H9 (cell line): Measurements from ENCODE around the gene CABP4. TPM values are rescaled to one million over a fixed set of nuclear protein-coding genes. Genes with fewer than 3 reads are reported as not detected.

Source experiments
- DNase-seq: peaks from one replicate; pipeline ENCODE4 v3.0.0-alpha.2; 2017
- H2AFZ ChIP-seq: one replicate; pipeline ENCODE4 v1.6.1; 2013; ENCODE audit warnings: mild to moderate bottlenecking, low read length, control low read depth, moderate library complexity
- H2AK5ac ChIP-seq: 2 replicates; pipeline ENCODE4 v1.6.1; 2013; ENCODE audit warnings: low read length, control low read depth, mixed read lengths; ENCODE audit not compliant: insufficient read length
- H2BK120ac ChIP-seq: one replicate; pipeline ENCODE4 v1.6.1; 2013; ENCODE audit warnings: low read depth, mild to moderate bottlenecking, low read length, control low read depth, inconsistent platforms; ENCODE audit not compliant: poor library complexity, severe bottlenecking
- H2BK12ac ChIP-seq: 2 replicates; pipeline ENCODE4 v1.6.1; 2013; ENCODE audit warnings: low read length, control low read depth, mixed read lengths, low read depth; ENCODE audit not compliant: insufficient read length
- H2BK15ac ChIP-seq: 2 replicates; pipeline ENCODE4 v1.6.1; 2013; ENCODE audit warnings: low read depth, low read length, control low read depth
- H2BK20ac ChIP-seq: one replicate; pipeline ENCODE4 v1.6.1; 2013; ENCODE audit warnings: low read depth, mild to moderate bottlenecking, low read length, control low read depth, inconsistent platforms; ENCODE audit not compliant: poor library complexity, severe bottlenecking
- H2BK5ac ChIP-seq: 2 replicates; pipeline ENCODE4 v1.6.1; 2013; ENCODE audit warnings: low read length, control low read depth, mixed read lengths; ENCODE audit not compliant: insufficient read length
- H3K14ac ChIP-seq: 2 replicates; pipeline ENCODE4 v1.6.1; 2013; ENCODE audit warnings: low read length, control low read depth; ENCODE audit not compliant: insufficient read depth
- H3K18ac ChIP-seq: 2 replicates; pipeline ENCODE4 v1.6.1; 2013; ENCODE audit warnings: low read depth, mild to moderate bottlenecking, mixed read lengths, low read length, control low read depth; ENCODE audit not compliant: insufficient read length
- H3K23ac ChIP-seq: 2 replicates; pipeline ENCODE4 v1.6.1; 2013; ENCODE audit warnings: low read length, control low read depth, mixed read lengths, low read depth; ENCODE audit not compliant: insufficient read length
- H3K23me2 ChIP-seq: 2 replicates; pipeline ENCODE4 v1.6.1; 2013; ENCODE audit warnings: low read depth, mild to moderate bottlenecking, mixed read lengths, low read length, control low read depth; ENCODE audit not compliant: insufficient read length, poor library complexity, severe bottlenecking
- H3K27ac ChIP-seq: 2 replicates; pipeline ENCODE4 v1.5.1; 2013; ENCODE audit warnings: low read length, control low read depth, mixed read lengths, low read depth; ENCODE audit not compliant: insufficient read length
- H3K27me3 ChIP-seq: 2 replicates; pipeline ENCODE4 v1.6.1; 2013; ENCODE audit warnings: low read length, control low read depth, inconsistent platforms; ENCODE audit not compliant: insufficient read depth
- H3K4ac ChIP-seq: 2 replicates; pipeline ENCODE4 v1.6.1; 2013; ENCODE audit warnings: low read depth, mild to moderate bottlenecking, control low read depth, inconsistent platforms, low read length, moderate library complexity
- H3K4me1 ChIP-seq: 2 replicates; pipeline ENCODE4 v1.6.1; 2013; ENCODE audit warnings: low read length, control low read depth, inconsistent platforms; ENCODE audit not compliant: insufficient read depth
- H3K4me2 ChIP-seq: 2 replicates; pipeline ENCODE4 v1.6.1; 2013; ENCODE audit warnings: low read length, control low read depth, mixed read lengths; ENCODE audit not compliant: insufficient read length, insufficient read depth
- H3K56ac ChIP-seq: 2 replicates; pipeline ENCODE4 v1.6.1; 2013; ENCODE audit warnings: low read depth, mild to moderate bottlenecking, mixed read lengths, low read length, control low read depth; ENCODE audit not compliant: insufficient read length
- H3K79me1 ChIP-seq: 2 replicates; pipeline ENCODE4 v1.6.1; 2013; ENCODE audit warnings: low read depth, mild to moderate bottlenecking, moderate library complexity, low read length, control low read depth, inconsistent platforms; ENCODE audit not compliant: insufficient read depth, poor library complexity, severe bottlenecking
- H3K79me2 ChIP-seq: 2 replicates; pipeline ENCODE4 v1.6.1; 2013; ENCODE audit warnings: low read length, control low read depth, inconsistent platforms; ENCODE audit not compliant: insufficient read depth
- H3K9ac ChIP-seq: 2 replicates; pipeline ENCODE4 v1.6.1; 2013; ENCODE audit warnings: low read length, control low read depth, mixed read lengths; ENCODE audit not compliant: insufficient read length; ENCODE audit errors: extremely low read depth
- H3K9me3 ChIP-seq: one replicate; pipeline ENCODE4 v1.6.1; 2013; ENCODE audit warnings: low read depth, low read length, inconsistent platforms; ENCODE audit not compliant: control insufficient read depth
- H3T11ph ChIP-seq: one replicate; pipeline ENCODE4 v1.6.1; 2013; ENCODE audit warnings: mild to moderate bottlenecking, low read length, control low read depth, inconsistent platforms
- H4K20me1 ChIP-seq: one replicate; pipeline ENCODE4 v1.6.1; 2013; ENCODE audit not compliant: control insufficient read depth, insufficient read length, insufficient read depth
- H4K5ac ChIP-seq: 2 replicates; pipeline ENCODE4 v1.6.1; 2013; ENCODE audit warnings: low read depth, mild to moderate bottlenecking, mixed read lengths, low read length, control low read depth; ENCODE audit not compliant: insufficient read length
- H4K8ac ChIP-seq: replicated peaks from 2 replicates; pipeline ENCODE4 v1.6.1; 2013; ENCODE audit warnings: low read length, control low read depth, mixed read lengths, low read depth; ENCODE audit not compliant: insufficient read length
- H4K91ac ChIP-seq: 2 replicates; pipeline ENCODE4 v1.6.1; 2013; ENCODE audit warnings: low read depth, mild to moderate bottlenecking, moderate library complexity, mixed read lengths, low read length, control low read depth; ENCODE audit not compliant: insufficient read length
- H3K27ac Mint-ChIP-seq, 3 experiments: 2 replicates in 2 of 3; 3 replicates in 1 of 3; pipeline ENCODE4 v1.8.0; 2020 to 2021; ENCODE audit warnings: mixed read lengths in 3 of 3, mild to moderate bottlenecking in 1 of 3, moderate library complexity in 1 of 3
- H3K27me3 Mint-ChIP-seq: 2 replicates; pipeline ENCODE4 v1.8.0; 2021; ENCODE audit warnings: low read depth, mild to moderate bottlenecking, moderate library complexity, mixed read lengths
- H3K36me3 Mint-ChIP-seq, 3 experiments: 2 replicates in 2 of 3; 3 replicates in 1 of 3; pipeline ENCODE4 v1.8.0; 2020 to 2021; ENCODE audit warnings: low read depth in 3 of 3, mixed read lengths in 3 of 3; ENCODE audit not compliant: insufficient read depth in 1 of 3
- H3K4me1 Mint-ChIP-seq, 2 experiments: 2 replicates each; pipeline ENCODE4 v1.8.0; 2020; ENCODE audit warnings: mixed read lengths in 2 of 2
- H3K4me3 Mint-ChIP-seq, 2 experiments: 2 replicates in 1 of 2; 3 replicates in 1 of 2; pipeline ENCODE4 v1.8.0; 2020 to 2021; ENCODE audit warnings: mild to moderate bottlenecking in 2 of 2, mixed read lengths in 2 of 2, moderate library complexity in 1 of 2
- H3K9me3 Mint-ChIP-seq, 2 experiments: 2 replicates in 1 of 2; 3 replicates in 1 of 2; pipeline ENCODE4 v1.8.0; 2020; ENCODE audit warnings: mild to moderate bottlenecking in 2 of 2, mixed read lengths in 2 of 2, moderate library complexity in 1 of 2
- WGBS: extraction: QIAGEN DNeasy Blood & Tissue Kit; methylation state at CpG from one replicate; pipeline ENCODE4 v1.1.7; 2013; ENCODE audit warnings: missing lambda C conversion rate, low lambda C conversion rate, mixed read lengths; ENCODE audit not compliant: insufficient read length; ENCODE audit errors: extremely low coverage; 5-methylcytosine and 5-hydroxymethylcytosine counted together
- total RNA-seq: library from RNA; stranded (reverse); gene quantifications from 2 replicates; pipeline ENCODE4 v1.2.1, GENCODE V29; 2021
- TF ChIP-seq, protein P1 (sequence below): fragments of 200-600 bp; sonication (generic); conservative IDR thresholded peaks from 3 replicates; pipeline ENCODE4 v1.8.0; 2021; ENCODE audit warnings: antibody characterized with exemption, mild to moderate bottlenecking

CABP4 gene
- total RNA-seq, 1 experiment from 2014 or later = not detected

DNA sequence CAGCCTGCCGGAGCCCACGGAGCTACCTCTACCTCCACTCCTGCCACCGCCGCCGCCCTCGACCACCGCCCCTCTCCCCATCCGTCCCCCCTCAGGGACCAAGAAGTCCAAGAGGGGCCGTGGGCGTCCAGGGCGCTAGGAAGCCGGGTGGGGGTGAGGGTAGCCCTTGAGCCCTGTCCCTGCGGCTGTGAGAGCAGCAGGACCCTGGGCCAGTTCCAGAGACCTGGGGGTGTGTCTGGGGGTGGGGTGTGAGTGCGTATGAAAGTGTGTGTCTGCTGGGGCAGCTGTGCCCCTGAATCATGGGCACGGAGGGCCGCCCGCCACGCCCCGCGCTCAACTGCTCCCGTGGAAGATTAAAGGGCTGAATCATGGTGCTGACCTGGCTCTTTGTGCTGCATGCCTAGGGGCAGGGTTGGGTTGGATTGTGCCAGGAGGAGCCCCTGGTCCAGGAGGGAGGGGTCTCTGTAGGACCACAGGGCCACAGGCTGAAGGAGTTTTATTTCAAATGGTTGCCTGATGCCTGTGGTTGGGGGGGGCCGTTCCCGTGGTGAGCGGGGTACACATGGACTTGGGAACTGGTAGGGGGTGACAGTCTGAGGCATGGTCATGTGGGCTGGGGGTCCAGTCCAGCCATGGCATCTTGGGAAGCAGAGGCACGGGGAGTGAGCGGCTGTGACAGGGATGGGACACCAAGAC, 20.0 kb upstream of the CABP4 start:
- Histone ChIP-seq H3K4me2 (no peak overlapping the region), H2AFZ (no peak overlapping the region), H4K20me1 (no peaks in the 10 kb centered on the region), H3K79me1 (no peaks in the 10 kb centered on the region), H3K9me3 (no peaks in the 10 kb centered on the region), H3K56ac (no peak overlapping the region), H3K79me2 (no peaks in the 10 kb centered on the region), H3K23me2 (no peaks in the 10 kb centered on the region), H3K4ac (no peak overlapping the region), H2BK5ac (no peak overlapping the region), H3K18ac (no peak overlapping the region), H2BK15ac (no peak overlapping the region), H2BK120ac (no peak overlapping the region), H2BK20ac (no peak overlapping the region), H4K91ac (peak overlapping the region; percentile 5), H3K27ac (no peak overlapping the region), H3K27me3 (no peaks in the 10 kb centered on the region), H3K14ac (no peak overlapping the region), H4K5ac (no peak overlapping the region), H3T11ph (no peak overlapping the region), H2AK5ac (no peak overlapping the region), H4K8ac (no peak overlapping the region), H2BK12ac (no peak overlapping the region), H3K9ac (no peak overlapping the region), H3K4me1 (no peaks in the 10 kb centered on the region; the same call in 1 of the 2 replicates), H3K23ac (no peak overlapping the region)
- H3K27ac Mint-ChIP-seq = peak overlapping the region; percentile 44 to 94 (median 74); a peak in 5 of 7 replicates
- no CpG with 5 or more reads among the region's 26 CpGs for WGBS
- TF ChIP-seq, protein P1, sequence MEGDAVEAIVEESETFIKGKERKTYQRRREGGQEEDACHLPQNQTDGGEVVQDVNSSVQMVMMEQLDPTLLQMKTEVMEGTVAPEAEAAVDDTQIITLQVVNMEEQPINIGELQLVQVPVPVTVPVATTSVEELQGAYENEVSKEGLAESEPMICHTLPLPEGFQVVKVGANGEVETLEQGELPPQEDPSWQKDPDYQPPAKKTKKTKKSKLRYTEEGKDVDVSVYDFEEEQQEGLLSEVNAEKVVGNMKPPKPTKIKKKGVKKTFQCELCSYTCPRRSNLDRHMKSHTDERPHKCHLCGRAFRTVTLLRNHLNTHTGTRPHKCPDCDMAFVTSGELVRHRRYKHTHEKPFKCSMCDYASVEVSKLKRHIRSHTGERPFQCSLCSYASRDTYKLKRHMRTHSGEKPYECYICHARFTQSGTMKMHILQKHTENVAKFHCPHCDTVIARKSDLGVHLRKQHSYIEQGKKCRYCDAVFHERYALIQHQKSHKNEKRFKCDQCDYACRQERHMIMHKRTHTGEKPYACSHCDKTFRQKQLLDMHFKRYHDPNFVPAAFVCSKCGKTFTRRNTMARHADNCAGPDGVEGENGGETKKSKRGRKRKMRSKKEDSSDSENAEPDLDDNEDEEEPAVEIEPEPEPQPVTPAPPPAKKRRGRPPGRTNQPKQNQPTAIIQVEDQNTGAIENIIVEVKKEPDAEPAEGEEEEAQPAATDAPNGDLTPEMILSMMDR = no peak
- H3K4me1 Mint-ChIP-seq = peaks cover 4 to 10% of the 10 kb centered on the region in 2 experiments
- no peaks in the 10 kb centered on the region for H3K9me3 Mint-ChIP-seq
- DNase-seq = no peak
- peak overlapping the region in 1 of 2 experiments; percentile 38; a peak in 1 of 5 replicates for H3K4me3 Mint-ChIP-seq
- no peaks in the 10 kb centered on the region; the same call in 1 of the 2 replicates for H3K27me3 Mint-ChIP-seq
- H3K36me3 Mint-ChIP-seq = peaks cover 14 to 48% (median 43%) of the 10 kb centered on the region in 3 experiments; a peak in 6 of 7 replicates
